Heart left ventricle (tissue), 16 donors: Measurements from ENCODE around the gene EXD1. TPM values are rescaled to one million over a fixed set of nuclear protein-coding genes. Genes with fewer than 3 reads are reported as not detected.

Experiments used
- ATAC-seq, 4 donors: fragments of 200-7000 bp; cut with Tn5 transposase; one replicate each; pipeline ENCODE4 v1.9.1; 2020 to 2022; ENCODE audit warnings: moderate library complexity in 4 of 4, mild to moderate bottlenecking in 3 of 4, moderate number of reproducible peaks in 1 of 4
- DNase-seq, 5 donors: peaks; one replicate each; pipeline ENCODE4 v3.0.0-alpha.2; 2020
- H3K27ac ChIP-seq, 12 donors: fragments of 200-600 bp; sonication (generic) in 4 of 12; one replicate each; pipeline versions ENCODE4 v1.5.0 to v1.8.0; 2016 to 2022; ENCODE audit warnings: mild to moderate bottlenecking in 2 of 12
- H3K27me3 ChIP-seq, 9 donors: fragments of 200-600 bp; sonication (generic) in 2 of 9; one replicate each; pipeline versions ENCODE4 v1.5.1 to v1.8.0; 2016 to 2022; ENCODE audit warnings: mild to moderate bottlenecking in 3 of 9
- H3K36me3 ChIP-seq, 9 donors: fragments of 200-600 bp; sonication (generic) in 2 of 9; one replicate each; pipeline versions ENCODE4 v1.5.0 to v1.8.0; 2018 to 2022; ENCODE audit warnings: mild to moderate bottlenecking in 2 of 9
- H3K4me1 ChIP-seq, 12 donors: fragments of 200-600 bp; sonication (generic) in 4 of 12; one replicate each; pipeline versions ENCODE4 v1.5.0 to v1.8.0; 2016 to 2022; ENCODE audit warnings: mild to moderate bottlenecking in 3 of 12
- H3K4me3 ChIP-seq, 12 donors: fragments of 200-600 bp; sonication (generic) in 4 of 12; one replicate each; pipeline versions ENCODE4 v1.5.0 to v1.8.0; 2017 to 2022; ENCODE audit warnings: mild to moderate bottlenecking in 9 of 12, moderate library complexity in 4 of 12
- H3K9me3 ChIP-seq, 12 donors: fragments of 200-600 bp; sonication (generic) in 4 of 12; one replicate each; pipeline versions ENCODE4 v1.5.0 to v1.8.0; 2016 to 2022; ENCODE audit warnings: mild to moderate bottlenecking in 1 of 12
- CTCF ChIP-seq, 12 donors: fragments of 200-600 bp; sonication (generic) in 4 of 12; IDR thresholded peaks; one replicate each; pipeline versions ENCODE4 v1.5.0 to v1.8.0; 2018 to 2022; ENCODE audit warnings: antibody characterized with exemption in 12 of 12, mild to moderate bottlenecking in 5 of 12
- POLR2A ChIP-seq, 2 donors: fragments of 450-650 bp; IDR thresholded peaks; one replicate each; pipeline ENCODE4 v1.6.1; 2017; ENCODE audit warnings: antibody characterized with exemption in 2 of 2, mild to moderate bottlenecking in 2 of 2, moderate library complexity in 2 of 2
- WGBS, 4 donors: extraction: QIAGEN DNeasy Blood & Tissue Kit in 2 of 4; methylation state at CpG; one replicate each; pipeline versions ENCODE4 v1.1.5 to v1.1.7; 2013 to 2018; 5-methylcytosine and 5-hydroxymethylcytosine counted together
- intact Hi-C, 10 donors: fragments of 100-400 bp; cut with DNase I; formaldehyde crosslinking; loops; one replicate each; pipeline versions ENCODE4 v1.11.1 to v1.14.2; 2022
- polyA plus RNA-seq, 2 donors: library from polyadenylated mRNA; stranded (reverse); fragments of 200-250 nt; gene quantifications; one replicate each; pipeline ENCODE4 v1.2.3, GENCODE V29; 2013
- total RNA-seq, 9 donors: library from RNA; depleted of rRNA in 2 of 9; stranded (reverse); fragments of >200 nt in 2 of 9; fragmentation: NEBNext Ultra II Directional in 3 of 9; extraction: Animal tissue kit (Norgen Biotek cat#: 25700) in 3 of 9; gene quantifications; one replicate each; pipeline versions ENCODE4 v1.1.0 to v1.2.4, GENCODE V29; 2016 to 2023
- donor health status: ischemic (EF 13 %, LVEDD 7.1; RV severe dilation, severe dysfunction).
- donor health status: healthy with polysubstance abuse.
- donor health status: DM: no; HTN: yes; CAD: no.
- donor health status: DM: no; HTN: no; CAD: no.
- donor health status: ischemic (EF 25% LVEDD 6.9; RV normal size, moderate dysfunction).
- donor health status: ischemic (EF 25% LVEDD 5.7; RV mildly dilated, moderate dysfunction).
- donor health status: healthy.
- donor health status: DM: yes; HTN: yes; CAD: no.
- donor health status: ischemic (EF 35%, LVEDD 5.7; RV mildly dilated, moderate dysfunction).
- donor health status: nonischemic (EF 11% LVEDD 7.7; RV severe dilation, severe dysfunction).
- donor health status: DM: yes; HTN: yes; CAD: no.
- donor health status: PGD.
- donor health status: ischemic (EF 29% LVEDD 5.4; RV normal size, mild dysfunction).
- donor health status: nonischemic (EF 23%, LVEDD 6.1; RV moderate dilation, normal function).

EXD1 gene
- total and polyA plus RNA-seq, 11 donors, result not detected

DNA sequence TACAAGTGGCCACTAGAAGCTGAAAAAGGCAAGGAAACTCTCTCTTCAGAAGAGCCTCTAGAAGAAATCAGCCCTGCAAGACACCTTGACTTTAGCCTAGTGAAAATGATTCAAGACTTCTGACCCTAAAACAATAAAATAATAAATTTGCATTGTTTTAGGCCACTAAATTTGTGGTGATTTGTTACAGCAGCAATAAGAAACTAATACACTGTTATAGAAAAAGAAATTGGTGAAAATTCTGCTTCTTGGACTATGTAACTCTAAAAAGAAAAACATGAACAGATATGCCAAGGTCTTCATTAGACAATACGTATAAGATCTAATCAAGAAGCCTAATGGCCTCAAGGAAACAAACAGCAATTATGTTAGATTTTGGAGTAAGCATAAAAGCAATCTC, 36.1 kb downstream of the EXD1 start:
- H3K4me1 ChIP-seq, result no peaks in the 10 kb centered on the region
- no peak for TF ChIP-seq CTCF (IDR thresholded peaks at IDR 0.05)
- DNase-seq (no peak), ATAC-seq (no peak)
- H3K4me3 ChIP-seq, result no peak overlapping the region
- WGBS, 4 donors, result 87 to 91% (median 89%) methylated on average over 1 of the region's 1 CpG
- intact Hi-C loops, result no loop called here
- H3K27me3 ChIP-seq, result no peaks in the 10 kb centered on the region
- H3K27ac ChIP-seq, result no peak overlapping the region
- H3K36me3 ChIP-seq, result no peaks in the 10 kb centered on the region
- peaks cover 0 to 5% (median 0%) of the 10 kb centered on the region in 12 donors for H3K9me3 ChIP-seq

GRCh38 chr15:41183581-41183980, 47.0 kb downstream of the EXD1 start:
- Histone ChIP-seq H3K36me3 (no peaks in the 10 kb centered on the region), H3K9me3 (no peaks in the 10 kb centered on the region), H3K4me3 (no peak overlapping the region), H3K27me3 (no peaks in the 10 kb centered on the region), H3K27ac (no peak overlapping the region), H3K4me1 (no peaks in the 10 kb centered on the region)
- WGBS, 4 donors, result 56 to 73% (median 68%) methylated on average over 2 of the region's 2 CpGs
- ATAC-seq (no peak), DNase-seq (no peak)
- TF ChIP-seq POLR2A (IDR thresholded peaks at IDR 0.05), result no peak
- TF ChIP-seq CTCF (IDR thresholded peaks at IDR 0.05), result no peak
- intact Hi-C loops, result loop anchor here in 7 of 10 donors (2.0 to 10.0 kb wide), 7 partner anchors 159 to 329 kb away; no protein-coding TSS in a partner anchor

- TF ChIP-seq POLR2A (IDR thresholded peaks at IDR 0.05) (no peak), CTCF (IDR thresholded peaks at IDR 0.05) (no peak)
- no peaks in the 10 kb centered on the region for H3K4me1 ChIP-seq
- DNase-seq (no peak), ATAC-seq (no peak)
- no peak overlapping the region for H3K27ac ChIP-seq
- no peaks in the 10 kb centered on the region for H3K27me3 ChIP-seq
- intact Hi-C loops, result loop anchor here in 7 of 10 donors (2.0 to 10.0 kb wide), 7 partner anchors 157 to 327 kb away; no protein-coding TSS in a partner anchor
- H3K36me3 ChIP-seq, result no peaks in the 10 kb centered on the region
- H3K9me3 ChIP-seq, result no peaks in the 10 kb centered on the region
- H3K4me3 ChIP-seq, result no peak overlapping the region
- WGBS, 4 donors, result 66 to 68% (median 68%) methylated on average over 4 of the region's 4 CpGs
Measured at GRCh38 chr15:41182266-41182665, 48.3 kb downstream of the EXD1 start.

- Histone ChIP-seq H3K27ac (no peak overlapping the region), H3K4me1 (no peaks in the 10 kb centered on the region), H3K36me3 (no peaks in the 10 kb centered on the region), H3K27me3 (peaks cover 0 to 5% (median 0%) of the 10 kb centered on the region in 9 donors), H3K4me3 (no peak overlapping the region), H3K9me3 (no peaks in the 10 kb centered on the region)
- TF ChIP-seq POLR2A (IDR thresholded peaks at IDR 0.05) (no peak), CTCF (IDR thresholded peaks at IDR 0.05) (no peak)
- intact Hi-C loops, result loop anchor here in 7 of 10 donors (5.0 to 10.0 kb wide), 6 partner anchors 155 to 325 kb away; no protein-coding TSS in a partner anchor
- 82 to 90% (median 85%) methylated on average over 6 of the region's 6 CpGs for WGBS, 4 donors
- ATAC-seq, result no peak
- DNase-seq, result no peak
Measured at GRCh38 chr15:41180206-41180789, 50.3 kb downstream of the EXD1 start.
